Measurements from ENCODE around the gene ALKBH7. TPM values are rescaled to one million over a fixed set of nuclear protein-coding genes. Genes with fewer than 3 reads are reported as not detected.

The ALKBH7 gene
- total and polyA plus RNA-seq, 2 of the 13 experiments (the other 11 are each of a cell fraction or from before 2014, with no cell fraction given): 29.6 to 45.9 TPM

GRCh38 chr19:6414793-6415590, 42.4 kb downstream of the ALKBH7 start:
- intact Hi-C loops (cut with micrococcal nuclease; ENCODE audit: unreplicated experiment) (no loop called here), in situ Hi-C loops (cut with HindIII; ENCODE audit: extremely low pct_ligation_motif_present, low pct_unique_long_range_greater_than_20kb) (no loop called here)
- H3K9ac ChIP-seq (ENCODE audit: insufficient read depth, low read depth, low read length): no peak overlapping the region
- ChIA-PET CTCF (ENCODE audit: low intra/inter-chr PET ratio, low total read pairs) (no interaction called here), POLR2A (no interaction called here)
- no peak overlapping the region for H3K27ac ChIP-seq (ENCODE audit: extremely low read length, insufficient read depth, low read length)
- WGBS (ENCODE audit: low lambda C conversion rate): 98% methylated on average over 34 of the region's 47 CpGs
- peaks cover 11% of the 10 kb centered on the region for H3K79me2 ChIP-seq (ENCODE audit: insufficient read depth, low read length)
- peaks cover 30 to 62% of the 10 kb centered on the region in 2 experiments; a peak in 4 of 5 replicates for H3K36me3 ChIP-seq (replicated peaks in 1 of 2; ENCODE audit: control insufficient read depth in 1 of 2, insufficient read depth in 2 of 2, low read length in 2 of 2)
- H3K9me3 ChIP-seq (ENCODE audit: low read length): no peaks in the 10 kb centered on the region
- TF ChIP-seq RBM22 (optimal IDR thresholded peaks at IDR 0.05; ENCODE audit: low read length) (peak; percentile 41), RBM39 (IDR thresholded peaks at IDR 0.05; ENCODE audit: low read depth, low read length, poor library complexity, severe bottlenecking) (peak; percentile 26), ZBTB4 (CRISPR knock-in tag; IDR thresholded peaks at IDR 0.05; ENCODE audit: borderline replicate concordance) (no peak), RBFOX2 (IDR thresholded peaks at IDR 0.05; ENCODE audit: low read depth, low read length) (peak; percentile 63), AGO2 (optimal IDR thresholded peaks at IDR 0.05; ENCODE audit: low read depth, low read length) (peak; percentile 86), GATA4 (IDR thresholded peaks at IDR 0.05; ENCODE audit: borderline replicate concordance, low read depth) (no peak)
- H3K4me2 ChIP-seq (ENCODE audit: low read depth, low read length): no peak overlapping the region
- no TSS peak for BruUV-seq (replicated peaks)
- H3K27me3 ChIP-seq (ENCODE audit: control insufficient read depth in 1 of 2, insufficient read depth in 2 of 2, low read length in 2 of 2): no peaks in the 10 kb centered on the region
- no peak for DNase-seq (ENCODE audit: low spot score)
- no peak for ATAC-seq
- H4K20me1 ChIP-seq (ENCODE audit: insufficient read depth, low read length): peaks cover 20% of the 10 kb centered on the region; the same call in 1 of the 2 replicates
- H3K4me1 ChIP-seq (ENCODE audit: insufficient read depth, low read length): no peaks in the 10 kb centered on the region
- no peak for FAIRE-seq
- no peak overlapping the region for H3K4me3 ChIP-seq (replicated peaks in 1 of 3; ENCODE audit: insufficient read depth in 1 of 3, low read depth in 2 of 3, low read length in 3 of 3)
- H2AFZ ChIP-seq (ENCODE audit: low read length): no peak overlapping the region
